Left colon (tissue), 2 donors: Measurements from ENCODE around the gene GLRA1. TPM values are rescaled to one million over a fixed set of nuclear protein-coding genes. Genes with fewer than 3 reads are reported as not detected.
"Not testable (repeated sequence)": the region's sequence is repeated elsewhere in the genome, so short reads cannot be mapped to it uniquely, and the experiment has no call there.

ENCODE experiments used
- ATAC-seq: fragments of 200-7000 bp; cut with Tn5 transposase; one replicate; pipeline ENCODE4 v1.9.1; 2020; ENCODE audit warnings: mild to moderate bottlenecking, moderate library complexity
- DNase-seq, 2 donors: peaks; one replicate each; pipeline ENCODE4 v3.0.0-alpha.2; 2020
- intact Hi-C, 2 donors: fragments of 100-400 bp; cut with DNase I in 1 of 2; cut with micrococcal nuclease in 1 of 2; formaldehyde crosslinking; loops; one replicate each; pipeline versions ENCODE4 v1.11.2 to v1.14.0; 2022; cut with DNase I, micrococcal nuclease
- total RNA-seq, 2 donors: library from RNA; stranded (reverse); fragmentation: NEBNext Ultra II Directional; extraction: Animal tissue kit (Norgen Biotek cat#: 25700); gene quantifications; one replicate each; pipeline ENCODE4 v1.2.1, GENCODE V29; 2021
- donor health status: DM: no; HTN: no; CAD: no.
- donor health status: DM: yes; HTN: yes; CAD: no.

Gene GLRA1
- total RNA-seq, 2 donors from 2014 or later, result not detected

DNA sequence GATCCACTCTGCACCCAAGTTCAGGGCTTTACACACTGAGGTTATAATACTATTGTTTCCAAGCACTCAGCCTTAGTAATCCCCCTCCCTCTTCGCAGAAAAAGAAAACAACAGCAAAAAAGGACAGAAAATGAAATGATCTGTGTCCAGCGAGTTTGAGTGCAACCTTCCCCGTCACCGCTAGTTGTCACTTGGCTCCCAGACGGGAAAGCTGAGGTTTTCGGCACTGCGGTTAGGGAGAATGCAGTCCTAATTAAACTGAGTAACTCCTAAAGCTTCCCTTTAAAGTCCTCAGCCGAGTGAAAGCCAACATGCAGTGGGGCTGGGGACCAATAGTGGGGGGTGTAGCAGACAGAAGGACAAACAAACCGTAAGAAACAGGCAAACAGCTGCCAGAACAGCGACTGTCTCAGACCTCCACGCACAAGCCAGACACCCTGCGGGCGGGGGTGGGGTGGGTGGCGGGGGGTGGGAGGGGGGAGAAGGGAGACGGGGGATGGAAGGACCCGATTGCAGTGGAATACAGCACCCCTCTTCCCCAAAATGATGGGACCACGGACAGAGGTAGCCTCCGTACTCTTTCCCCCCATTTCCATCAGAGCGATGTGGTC is 680 bp downstream of the GLRA1 start:
- DNase-seq, result no peak
- intact Hi-C loops, result no loop called here
- ATAC-seq, result no peak

DNA sequence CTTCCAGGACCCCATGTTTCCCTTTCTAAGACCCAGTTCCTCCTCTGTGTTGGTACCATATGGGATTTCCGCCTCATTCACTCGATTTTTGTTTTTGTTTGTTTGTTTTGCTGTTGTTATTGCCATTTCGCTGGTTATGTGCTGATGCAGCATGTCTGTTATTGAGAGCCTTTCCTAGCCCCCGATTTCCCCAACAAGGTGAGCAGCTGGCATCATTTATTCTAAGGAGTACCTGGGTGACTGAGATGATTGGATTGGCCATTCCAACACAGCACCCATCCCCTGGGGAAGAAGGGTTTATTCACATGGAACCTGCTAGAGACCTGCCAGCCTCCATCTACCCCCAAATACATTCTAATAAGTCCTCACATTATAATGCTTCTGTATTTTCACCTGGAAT is 2.7 kb downstream of the GLRA1 start:
- intact Hi-C loops, result no loop called here
- DNase-seq (no peak), ATAC-seq (no peak)

DNA sequence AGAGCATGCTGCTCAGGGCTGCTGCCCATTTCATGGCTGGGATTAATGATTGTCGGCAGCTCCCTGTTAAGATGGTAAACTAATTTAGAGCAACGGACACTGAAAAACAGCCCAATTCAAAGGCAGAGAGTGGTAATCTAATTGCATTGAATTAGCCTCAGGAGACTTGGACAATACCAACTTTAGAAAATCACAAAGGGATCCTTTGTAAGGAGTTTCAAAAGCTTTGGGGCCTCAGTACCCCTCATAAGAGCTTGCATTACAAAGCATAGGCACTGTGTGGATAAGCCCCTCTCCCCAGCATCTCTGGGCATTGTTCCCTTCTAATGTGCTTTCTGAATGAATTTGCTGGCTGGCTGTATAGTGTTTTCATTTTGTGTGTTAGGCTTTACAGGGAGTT is 6.7 kb downstream of the GLRA1 start:
- intact Hi-C loops, result no loop called here
- no peak for DNase-seq
- no peak for ATAC-seq

DNA sequence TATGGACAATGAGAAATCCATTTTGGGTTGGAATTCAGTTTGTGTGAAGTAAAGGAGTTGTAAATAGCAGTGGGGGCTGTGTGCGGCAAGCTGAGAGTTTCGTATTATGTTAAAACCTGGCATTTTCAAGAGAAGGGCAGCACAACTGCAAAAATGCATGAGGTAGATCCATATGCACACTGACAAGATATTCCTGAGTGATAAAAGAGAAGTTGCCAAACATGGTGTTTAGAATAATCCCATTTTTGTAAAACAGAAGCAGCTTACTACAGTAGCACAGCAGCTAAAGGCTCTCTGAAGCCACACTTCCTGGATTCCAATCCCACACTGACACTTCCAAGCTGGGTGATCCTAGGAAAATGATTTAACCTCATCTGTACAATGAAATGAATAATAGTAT is 11.2 kb downstream of the GLRA1 start:
- ATAC-seq (no peak), DNase-seq (no peak)
- intact Hi-C loops, result no loop called here

DNA sequence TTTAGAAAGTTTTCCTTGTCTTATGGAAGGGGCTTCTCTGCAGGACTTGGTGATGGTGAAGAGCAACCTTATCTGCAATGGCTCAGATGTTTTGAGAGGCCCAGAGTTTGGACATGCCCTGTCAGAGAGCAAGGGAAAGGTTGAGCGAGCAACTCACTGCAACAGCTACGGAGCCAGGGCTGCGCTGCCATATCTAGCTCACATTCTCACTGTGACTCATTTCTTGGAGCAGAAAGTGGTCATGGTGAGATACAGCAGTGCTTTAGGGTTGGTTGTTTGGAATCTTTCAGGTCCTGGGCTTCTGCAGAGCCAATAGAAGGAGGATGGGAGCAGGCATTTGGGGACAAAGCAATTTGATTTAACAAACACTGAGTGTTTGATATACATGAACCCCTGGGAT is 12.3 kb downstream of the GLRA1 start:
- DNase-seq (no peak), ATAC-seq (no peak)
- intact Hi-C loops, result no loop called here

DNA sequence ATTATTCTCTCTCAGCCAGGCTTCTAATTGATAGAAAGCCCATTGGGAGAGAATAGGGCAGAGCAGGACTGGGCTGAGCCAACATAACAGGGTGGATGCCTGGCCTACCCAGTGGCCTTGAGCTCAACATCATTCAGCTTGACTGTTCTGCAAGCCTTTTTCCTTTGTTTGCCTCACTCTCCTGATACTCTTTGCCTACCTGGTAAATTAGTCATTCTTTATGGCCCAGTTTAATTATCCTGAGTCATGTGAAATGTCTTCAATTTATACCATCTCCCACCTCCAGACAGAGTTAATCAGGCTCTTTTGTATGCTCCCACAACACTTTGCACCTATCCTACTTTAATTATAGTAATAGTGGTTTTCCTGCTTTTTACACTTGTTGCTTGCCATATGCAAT is 13.6 kb downstream of the GLRA1 start:
- intact Hi-C loops, result no loop called here
- DNase-seq (no peak), ATAC-seq (no peak)

DNA sequence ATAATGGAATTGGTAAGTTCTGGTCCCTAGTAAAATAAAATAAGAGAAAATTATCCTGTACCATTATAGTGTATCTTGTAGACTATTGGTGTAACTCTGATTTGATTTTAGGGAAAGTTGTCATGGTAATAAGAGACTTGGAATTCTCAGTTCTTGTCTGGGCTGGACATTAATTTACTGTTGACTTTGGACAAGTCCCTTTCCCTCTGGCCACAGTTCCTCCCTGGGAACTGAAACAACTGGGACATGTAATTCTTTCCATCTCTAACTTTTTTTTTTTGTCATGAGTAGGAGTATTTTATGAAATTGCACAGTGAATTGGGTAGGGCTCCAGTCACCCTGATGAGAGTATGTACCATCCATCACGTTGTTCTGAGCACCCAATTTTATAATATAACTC is 15.0 kb downstream of the GLRA1 start:
- DNase-seq (no peak), ATAC-seq (no peak)
- intact Hi-C loops, result no loop called here

GRCh38 chr5:151906246-151906645 is 18.4 kb downstream of the GLRA1 start:
- DNase-seq, result no peak
- ATAC-seq, result no peak
- intact Hi-C loops, result no loop called here

- DNase-seq, result no peak
- ATAC-seq, result no peak
- intact Hi-C loops, result no loop called here
Observed at GRCh38 chr5:151905557-151905961, 19.1 kb downstream of the GLRA1 start.

- no peak for ATAC-seq
- no peak for DNase-seq
- intact Hi-C loops, result no loop called here
Observed at GRCh38 chr5:151904909-151905308, 19.7 kb downstream of the GLRA1 start.

GRCh38 chr5:151904127-151904526 is 20.5 kb downstream of the GLRA1 start:
- intact Hi-C loops, result no loop called here
- DNase-seq (no peak), ATAC-seq (no peak)

DNA sequence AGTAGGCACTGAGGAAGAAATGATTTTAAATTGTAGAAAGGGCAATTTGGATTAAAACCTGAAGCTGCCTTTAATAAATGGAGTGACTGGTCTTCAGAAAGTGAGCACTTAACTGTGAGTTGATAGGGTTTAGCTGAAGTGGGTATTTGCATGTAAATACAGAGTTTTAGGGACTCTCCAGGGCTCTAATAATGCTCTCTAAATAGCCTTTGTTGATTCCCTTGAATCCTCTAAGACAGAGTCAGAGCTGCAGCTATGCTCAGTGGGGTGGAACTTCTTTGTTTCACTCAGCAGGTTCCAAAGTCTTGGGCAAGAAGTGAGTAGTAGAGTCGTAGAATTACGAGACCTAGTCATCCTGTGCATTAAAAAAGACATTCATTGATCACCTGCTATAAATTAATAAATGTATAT is 21.4 kb downstream of the GLRA1 start:
- intact Hi-C loops, result no loop called here
- no peak for ATAC-seq
- DNase-seq, result no peak

- DNase-seq (no peak), ATAC-seq (no peak)
- intact Hi-C loops, result no loop called here
Observed at GRCh38 chr5:151902215-151902614, 22.4 kb downstream of the GLRA1 start.

DNA sequence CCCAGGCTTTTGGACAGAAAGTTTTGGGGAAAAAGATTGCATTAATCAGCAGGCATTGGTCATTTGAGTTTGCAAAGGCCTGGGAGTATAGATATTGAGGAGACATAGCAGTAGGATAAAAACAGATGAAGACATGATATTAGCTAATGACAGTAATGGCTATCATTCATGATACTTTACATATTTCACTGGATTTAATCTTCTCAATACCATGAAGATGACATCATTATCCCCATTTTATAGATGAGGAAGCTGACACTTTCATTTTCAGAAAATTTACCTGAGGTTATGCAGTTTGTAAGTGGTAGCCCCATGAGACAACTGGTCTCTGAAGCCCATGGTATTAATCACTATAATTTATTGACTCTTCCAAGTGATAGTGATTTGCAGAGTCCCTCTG is 23.0 kb downstream of the GLRA1 start:
- no peak for DNase-seq
- intact Hi-C loops, result no loop called here
- ATAC-seq, result no peak

GRCh38 chr5:151900891-151901290 is 23.8 kb downstream of the GLRA1 start:
- intact Hi-C loops, result no loop called here
- DNase-seq (no peak), ATAC-seq (no peak)

DNA sequence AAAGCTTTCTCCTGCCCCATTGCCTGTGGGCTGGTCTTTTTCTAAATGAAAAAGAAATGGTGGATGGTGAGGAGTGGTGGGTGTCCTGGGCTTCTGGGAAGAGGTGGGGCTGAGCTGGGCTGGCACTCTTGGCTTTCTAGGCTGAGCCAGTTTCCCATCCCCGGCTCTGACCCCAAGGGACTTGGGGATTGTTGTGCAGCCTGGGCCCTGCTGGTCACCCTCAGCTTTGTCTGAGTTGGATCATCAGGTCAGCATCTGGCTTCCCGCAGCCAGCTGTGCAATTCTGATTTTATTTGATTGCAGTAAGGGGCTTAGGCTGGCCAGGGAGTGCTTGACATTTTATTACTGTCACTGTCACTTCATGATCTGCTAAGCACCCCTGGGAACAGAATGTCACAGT is 25.3 kb downstream of the GLRA1 start:
- intact Hi-C loops, result no loop called here

GRCh38 chr5:151897896-151898295 is 26.8 kb downstream of the GLRA1 start:
- ATAC-seq (no peak), DNase-seq (no peak)
- intact Hi-C loops, result no loop called here

More for the DNA sequence above, 25.3 kb downstream of the GLRA1 start:
- DNase-seq (no peak), ATAC-seq (no peak)

GRCh38 chr5:151897020-151897552 is 27.6 kb downstream of the GLRA1 start:
- ATAC-seq (no peak), DNase-seq (no peak)
- intact Hi-C loops, result no loop called here

GRCh38 chr5:151896031-151896691 is 28.5 kb downstream of the GLRA1 start:
- DNase-seq (no peak), ATAC-seq (no peak)
- intact Hi-C loops, result no loop called here

DNA sequence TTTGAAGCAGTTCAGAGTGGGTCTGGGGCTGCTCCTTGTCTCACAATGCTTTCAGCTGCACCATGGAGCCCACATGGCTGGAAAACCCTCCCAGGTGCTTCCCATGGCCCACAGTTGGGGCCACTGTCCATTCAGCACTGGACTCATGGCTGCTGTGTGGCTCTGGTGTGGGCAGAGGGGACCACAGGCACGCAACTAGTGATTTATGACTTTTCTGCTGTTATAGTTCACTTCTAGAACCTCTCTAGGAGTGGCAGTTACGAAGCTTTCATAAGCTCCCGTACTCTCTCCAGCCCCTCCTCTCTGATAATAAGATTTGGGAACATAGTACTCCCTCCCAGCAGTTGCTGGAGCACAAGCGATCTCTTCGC is 29.0 kb downstream of the GLRA1 start:
- intact Hi-C loops, result no loop called here
- ATAC-seq (no peak), DNase-seq (no peak)

DNA sequence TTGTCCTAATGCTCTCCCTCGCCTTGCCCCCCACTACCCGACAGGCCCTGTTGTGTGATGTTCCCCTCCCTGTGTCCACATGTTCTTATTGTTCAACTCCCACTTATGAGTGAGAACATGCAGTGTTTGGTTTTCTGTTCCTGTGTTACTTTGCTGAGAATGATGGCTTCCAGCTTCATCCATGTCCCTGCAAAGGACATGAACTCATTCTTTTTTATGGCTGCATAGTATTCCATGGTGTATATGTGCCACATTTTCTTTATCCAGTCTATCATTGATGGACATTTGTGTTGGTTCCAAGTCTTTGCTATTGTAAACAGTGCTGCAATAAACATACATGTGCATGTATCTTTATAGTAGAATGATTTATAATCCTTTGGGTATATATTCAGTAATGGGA is 31.2 kb downstream of the GLRA1 start:
- ATAC-seq, result not testable (repeated sequence)

More for the DNA sequence above, 31.2 kb downstream of the GLRA1 start:
- DNase-seq, intact Hi-C loops: not testable (repeated sequence)
